Skin epidermis (tissue), 12 donors: ENCODE measurements around the gene DDIT4L.
A peak's percentile ranks its signal among the peaks of the same experiment; 100 is the strongest.
"Not testable (repeated sequence)": the region's sequence is repeated elsewhere in the genome, so short reads cannot be mapped to it uniquely, and the experiment has no call there.

ENCODE experiments used
- H3K27ac ChIP-seq, 21 experiments: fragments of 200-600 bp; sonication (generic) in 11 of 21; one replicate each; pipeline ENCODE4 v1.5.0; 2020; ENCODE audit warnings: mild to moderate bottlenecking in 3 of 21, inconsistent platforms in 2 of 21, moderate library complexity in 2 of 21
- H3K4me3 ChIP-seq, 7 experiments: fragments of 200-600 bp; sonication (generic) in 2 of 7; one replicate each; pipeline ENCODE4 v1.5.0; 2020; ENCODE audit warnings: inconsistent platforms in 2 of 7, mild to moderate bottlenecking in 2 of 7, moderate library complexity in 1 of 7

The DDIT4L gene

GRCh38 chr4:100168521-100168920 lies 21.7 kb downstream of the DDIT4L start:
- no peak overlapping the region for H3K27ac ChIP-seq
- H3K4me3 ChIP-seq: no peak overlapping the region

GRCh38 chr4:100166297-100167039 lies 23.8 kb downstream of the DDIT4L start:
- H3K4me3 ChIP-seq: no peak overlapping the region
- no peak overlapping the region for H3K27ac ChIP-seq

- no peak overlapping the region for H3K4me3 ChIP-seq
- peak overlapping the region in 1 of 21 experiments; percentile 16 for H3K27ac ChIP-seq
Measured at GRCh38 chr4:100165809-100166208, 24.5 kb downstream of the DDIT4L start.

- Histone ChIP-seq H3K27ac (peak overlapping the region in 1 of 21 experiments; percentile 16), H3K4me3 (no peak overlapping the region)
Measured at GRCh38 chr4:100164808-100165760, 25.2 kb downstream of the DDIT4L start.

GRCh38 chr4:100162027-100162685 lies 28.1 kb downstream of the DDIT4L start:
- no peak overlapping the region for H3K27ac ChIP-seq
- H3K4me3 ChIP-seq: no peak overlapping the region

GRCh38 chr4:100149190-100149589 lies 41.1 kb downstream of the DDIT4L start:
- no peak overlapping the region for H3K27ac ChIP-seq
- no peak overlapping the region for H3K4me3 ChIP-seq

GRCh38 chr4:100147684-100148083 lies 42.6 kb downstream of the DDIT4L start:
- no peak overlapping the region for H3K4me3 ChIP-seq
- no peak overlapping the region for H3K27ac ChIP-seq

GRCh38 chr4:100147198-100147597 lies 43.1 kb downstream of the DDIT4L start:
- no peak overlapping the region for H3K27ac ChIP-seq

GRCh38 chr4:100146756-100147155 lies 43.5 kb downstream of the DDIT4L start:
- Histone ChIP-seq H3K4me3 (no peak overlapping the region), H3K27ac (no peak overlapping the region)

More at GRCh38 chr4:100147198-100147597, 43.1 kb downstream of the DDIT4L start:
- H3K4me3 ChIP-seq: no peak overlapping the region

GRCh38 chr4:100137320-100137719 lies 52.9 kb downstream of the DDIT4L start:
- not testable (repeated sequence) for H3K27ac ChIP-seq, H3K4me3 ChIP-seq
